Neural cell (in vitro differentiated cells): ENCODE results near the gene MAGOHB.

Source experiments
- EP300 ChIP-seq: fragments of 450-650 bp; conservative IDR thresholded peaks from 2 replicates; pipeline ENCODE4 v1.6.1; 2014; ENCODE audit warnings: antibody characterized with exemption, mild to moderate bottlenecking, moderate library complexity; ENCODE audit not compliant: poor library complexity, severe bottlenecking
- EZH2 ChIP-seq: fragments of 200-600, 300-800 bp; shearing (Covaris generic), sonication (generic); IDR thresholded peaks from 2 replicates; pipeline ENCODE4 v1.6.1; 2014; ENCODE audit warnings: antibody characterized with exemption, low read length, borderline replicate concordance, mild to moderate bottlenecking; ENCODE audit not compliant: insufficient read depth, poor library complexity, severe bottlenecking
- MXI1 ChIP-seq: fragments of 450-650 bp; conservative IDR thresholded peaks from 2 replicates; pipeline ENCODE4 v1.6.1; 2014; ENCODE audit warnings: antibody characterized with exemption, mild to moderate bottlenecking; ENCODE audit not compliant: poor library complexity, severe bottlenecking
- POLR2AphosphoS5 ChIP-seq: IDR thresholded peaks from 2 replicates; pipeline ENCODE4 v1.6.1; 2012
- RAD21 ChIP-seq: fragments of 450-650 bp; conservative IDR thresholded peaks from 2 replicates; pipeline ENCODE4 v1.6.1; 2014; ENCODE audit warnings: antibody characterized with exemption, mild to moderate bottlenecking, moderate library complexity
- REST ChIP-seq: IDR thresholded peaks from 2 replicates; pipeline ENCODE4 v1.6.1; 2012; ENCODE audit warnings: borderline replicate concordance
- SMC3 ChIP-seq: fragments of 450-650 bp; conservative IDR thresholded peaks from 2 replicates; pipeline ENCODE4 v1.6.1; 2014; ENCODE audit warnings: antibody characterized with exemption, mild to moderate bottlenecking, moderate library complexity; ENCODE audit not compliant: poor library complexity
- TAF1 ChIP-seq: IDR thresholded peaks from 2 replicates; pipeline ENCODE4 v1.6.1; 2012; ENCODE audit warnings: low read depth
- TF ChIP-seq, protein P1 (sequence below): fragments of 450-650 bp; IDR thresholded peaks from 2 replicates; pipeline ENCODE4 v1.5.1; 2014; ENCODE audit warnings: antibody characterized with exemption, mild to moderate bottlenecking, moderate library complexity; ENCODE audit not compliant: poor library complexity, severe bottlenecking

DNA sequence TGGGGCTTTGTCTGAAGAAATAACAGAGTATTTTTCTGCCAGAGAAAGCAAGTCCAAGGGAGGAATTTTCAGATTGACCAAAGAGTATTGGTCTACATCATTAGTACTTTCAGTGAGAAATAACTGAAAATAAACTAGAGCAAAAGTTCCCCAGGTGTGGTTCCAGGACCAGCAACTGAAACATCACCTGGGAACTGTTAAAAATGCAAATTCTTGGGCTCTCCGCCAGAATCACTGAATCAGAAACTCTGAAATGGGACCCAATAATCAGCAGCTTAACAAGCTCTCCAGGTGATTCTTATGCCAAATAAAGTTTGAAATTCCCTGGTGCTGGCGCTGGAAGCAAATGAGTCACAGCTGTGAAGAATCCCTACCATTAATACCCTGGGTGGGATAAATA is 55.6 kb downstream of the MAGOHB start:
- TF ChIP-seq POLR2AphosphoS5, result no peak
- TF ChIP-seq, protein P1, sequence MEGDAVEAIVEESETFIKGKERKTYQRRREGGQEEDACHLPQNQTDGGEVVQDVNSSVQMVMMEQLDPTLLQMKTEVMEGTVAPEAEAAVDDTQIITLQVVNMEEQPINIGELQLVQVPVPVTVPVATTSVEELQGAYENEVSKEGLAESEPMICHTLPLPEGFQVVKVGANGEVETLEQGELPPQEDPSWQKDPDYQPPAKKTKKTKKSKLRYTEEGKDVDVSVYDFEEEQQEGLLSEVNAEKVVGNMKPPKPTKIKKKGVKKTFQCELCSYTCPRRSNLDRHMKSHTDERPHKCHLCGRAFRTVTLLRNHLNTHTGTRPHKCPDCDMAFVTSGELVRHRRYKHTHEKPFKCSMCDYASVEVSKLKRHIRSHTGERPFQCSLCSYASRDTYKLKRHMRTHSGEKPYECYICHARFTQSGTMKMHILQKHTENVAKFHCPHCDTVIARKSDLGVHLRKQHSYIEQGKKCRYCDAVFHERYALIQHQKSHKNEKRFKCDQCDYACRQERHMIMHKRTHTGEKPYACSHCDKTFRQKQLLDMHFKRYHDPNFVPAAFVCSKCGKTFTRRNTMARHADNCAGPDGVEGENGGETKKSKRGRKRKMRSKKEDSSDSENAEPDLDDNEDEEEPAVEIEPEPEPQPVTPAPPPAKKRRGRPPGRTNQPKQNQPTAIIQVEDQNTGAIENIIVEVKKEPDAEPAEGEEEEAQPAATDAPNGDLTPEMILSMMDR, result no peak
- TF ChIP-seq EZH2, result no peak
- no peak for TF ChIP-seq MXI1
- TF ChIP-seq EP300, result no peak
- TF ChIP-seq RAD21, result no peak
- TF ChIP-seq REST, result no peak
- TF ChIP-seq TAF1, result no peak
- no peak for TF ChIP-seq SMC3
